22Rv1 (cell line): ENCODE measurements around the gene RNF180.

ENCODE experiments used
- H3K27ac ChIP-seq: fragments of 450-650 bp; 2 replicates; pipeline ENCODE4 v1.5.1; 2017
- CTCF ChIP-seq: fragments of 450-650 bp; IDR thresholded peaks from 2 replicates; pipeline ENCODE4 v1.5.1; 2017; ENCODE audit warnings: mild to moderate bottlenecking
- ZFX ChIP-seq: fragments of 450-650 bp; IDR thresholded peaks from 2 replicates; pipeline ENCODE4 v1.6.1; 2017; ENCODE audit warnings: antibody characterized with exemption, borderline replicate concordance

The RNF180 gene

GRCh38 chr5:64180661-64181343 is 15.2 kb downstream of the RNF180 start:
- TF ChIP-seq CTCF (no peak), ZFX (no peak)
- no peak overlapping the region for H3K27ac ChIP-seq

GRCh38 chr5:64181440-64181839 is 15.8 kb downstream of the RNF180 start:
- no peak overlapping the region for H3K27ac ChIP-seq
- no peak for TF ChIP-seq ZFX
- TF ChIP-seq CTCF, result no peak

- TF ChIP-seq ZFX (no peak), CTCF (no peak)
- no peak overlapping the region for H3K27ac ChIP-seq
Measured at GRCh38 chr5:64183956-64184355, 18.3 kb downstream of the RNF180 start.

GRCh38 chr5:64184832-64185231 is 19.2 kb downstream of the RNF180 start:
- no peak overlapping the region for H3K27ac ChIP-seq
- TF ChIP-seq CTCF, result no peak
- no peak for TF ChIP-seq ZFX

- TF ChIP-seq ZFX, result no peak
- TF ChIP-seq CTCF, result no peak
Measured at GRCh38 chr5:64188776-64189175, 23.1 kb downstream of the RNF180 start.

GRCh38 chr5:64190562-64191306 is 25.1 kb downstream of the RNF180 start:
- no peak overlapping the region for H3K27ac ChIP-seq
- TF ChIP-seq ZFX (no peak), CTCF (no peak)

More at GRCh38 chr5:64188776-64189175, 23.1 kb downstream of the RNF180 start:
- H3K27ac ChIP-seq, result no peak overlapping the region

- no peak for TF ChIP-seq CTCF
- no peak for TF ChIP-seq ZFX
- no peak overlapping the region for H3K27ac ChIP-seq
Measured at GRCh38 chr5:64195981-64196380, 30.3 kb downstream of the RNF180 start.
